GM18907 (cell line): ENCODE results near the gene IL22RA2.

ENCODE experiments used
- ATAC-seq: cut with Tn5 transposase; IDR thresholded peaks from one replicate; pipeline ENCODE4 v1.9.1; 2021; ENCODE audit warnings: mild to moderate bottlenecking, moderate library complexity; ENCODE audit not compliant: unreplicated experiment

IL22RA2 gene

GRCh38 chr6:137097526-137097925 is 75.9 kb downstream of the IL22RA2 start:
- ATAC-seq, result no peak

- ATAC-seq, result peak; percentile 39
Measured at GRCh38 chr6:137097057-137097456, 76.4 kb downstream of the IL22RA2 start.

- ATAC-seq, result peak; percentile 75
Measured at GRCh38 chr6:137095651-137096238, 77.7 kb downstream of the IL22RA2 start.

GRCh38 chr6:137095093-137095492 is 78.4 kb downstream of the IL22RA2 start:
- no peak for ATAC-seq

GRCh38 chr6:137094411-137095008 is 78.9 kb downstream of the IL22RA2 start:
- peak; percentile 37 for ATAC-seq
